Measurements from ENCODE around the gene TPI1.
"Not testable (repeated sequence)": the region's sequence is repeated elsewhere in the genome, so short reads cannot be mapped to it uniquely, and the experiment has no call there.

Gene TPI1

DNA sequence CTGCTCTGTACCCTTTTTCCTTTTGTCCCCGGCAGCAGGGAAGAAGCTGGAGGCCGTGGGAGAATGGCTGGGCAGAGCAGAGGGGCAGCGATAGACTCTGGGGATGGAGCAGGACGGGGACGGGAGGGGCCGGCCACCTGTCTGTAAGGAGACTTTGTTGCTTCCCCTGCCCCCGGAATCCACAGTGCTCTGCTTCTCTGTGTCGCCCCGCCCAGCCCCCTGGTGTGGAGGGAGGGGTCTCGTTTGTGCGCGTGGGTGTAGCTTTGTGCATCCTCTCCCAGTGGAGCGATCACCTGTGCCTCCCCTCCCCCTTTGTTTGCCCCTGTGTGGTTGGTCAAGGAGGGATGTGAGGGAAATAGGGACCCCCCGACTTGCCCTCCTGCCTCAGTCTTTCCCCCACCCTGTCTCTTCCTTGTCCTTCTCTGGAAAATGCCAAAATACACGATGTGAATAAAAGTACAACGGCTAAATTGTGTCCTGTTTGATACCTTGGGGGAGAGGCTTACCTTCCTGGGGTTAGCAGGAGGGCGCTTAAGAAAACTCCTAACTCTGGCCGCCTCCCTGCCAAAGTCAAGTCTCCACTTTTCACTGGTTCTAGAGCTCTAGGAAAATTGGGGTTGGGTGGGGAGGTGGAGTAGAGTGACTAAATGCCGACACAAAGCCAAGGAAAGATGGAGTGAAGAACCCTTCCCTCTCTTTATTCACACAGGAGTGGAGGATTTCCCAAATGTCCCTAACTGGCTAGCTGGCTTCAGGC lies 990 bp upstream of the TPI1 start:
- DNase-seq, result no peak

- DNase-seq, result peak in 16 of 56 donors; percentile 19 to 69 (median 52)
Measured at GRCh38 chr12:6866920-6867412, 365 bp upstream of the TPI1 start.

- DNase-seq, result peak in 15 of 56 donors; percentile 3 to 69 (median 35)
Measured at GRCh38 chr12:6868211-6869048, 1.1 kb downstream of the TPI1 start.

GRCh38 chr12:6869049-6870021 lies 2.0 kb downstream of the TPI1 start:
- DNase-seq, result peak in 51 of 56 donors; percentile 5 to 89 (median 51)

DNA sequence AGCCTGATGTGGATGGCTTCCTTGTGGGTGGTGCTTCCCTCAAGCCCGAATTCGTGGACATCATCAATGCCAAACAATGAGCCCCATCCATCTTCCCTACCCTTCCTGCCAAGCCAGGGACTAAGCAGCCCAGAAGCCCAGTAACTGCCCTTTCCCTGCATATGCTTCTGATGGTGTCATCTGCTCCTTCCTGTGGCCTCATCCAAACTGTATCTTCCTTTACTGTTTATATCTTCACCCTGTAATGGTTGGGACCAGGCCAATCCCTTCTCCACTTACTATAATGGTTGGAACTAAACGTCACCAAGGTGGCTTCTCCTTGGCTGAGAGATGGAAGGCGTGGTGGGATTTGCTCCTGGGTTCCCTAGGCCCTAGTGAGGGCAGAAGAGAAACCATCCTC lies 3.0 kb downstream of the TPI1 start:
- DNase-seq, result not testable (repeated sequence)

GRCh38 chr12:6871052-6871957 lies 4.0 kb downstream of the TPI1 start:
- no peak for DNase-seq

- DNase-seq, result peak in 54 of 56 donors; percentile 17 to 90 (median 64)
Measured at GRCh38 chr12:6872073-6873048, 5.0 kb downstream of the TPI1 start.

DNA sequence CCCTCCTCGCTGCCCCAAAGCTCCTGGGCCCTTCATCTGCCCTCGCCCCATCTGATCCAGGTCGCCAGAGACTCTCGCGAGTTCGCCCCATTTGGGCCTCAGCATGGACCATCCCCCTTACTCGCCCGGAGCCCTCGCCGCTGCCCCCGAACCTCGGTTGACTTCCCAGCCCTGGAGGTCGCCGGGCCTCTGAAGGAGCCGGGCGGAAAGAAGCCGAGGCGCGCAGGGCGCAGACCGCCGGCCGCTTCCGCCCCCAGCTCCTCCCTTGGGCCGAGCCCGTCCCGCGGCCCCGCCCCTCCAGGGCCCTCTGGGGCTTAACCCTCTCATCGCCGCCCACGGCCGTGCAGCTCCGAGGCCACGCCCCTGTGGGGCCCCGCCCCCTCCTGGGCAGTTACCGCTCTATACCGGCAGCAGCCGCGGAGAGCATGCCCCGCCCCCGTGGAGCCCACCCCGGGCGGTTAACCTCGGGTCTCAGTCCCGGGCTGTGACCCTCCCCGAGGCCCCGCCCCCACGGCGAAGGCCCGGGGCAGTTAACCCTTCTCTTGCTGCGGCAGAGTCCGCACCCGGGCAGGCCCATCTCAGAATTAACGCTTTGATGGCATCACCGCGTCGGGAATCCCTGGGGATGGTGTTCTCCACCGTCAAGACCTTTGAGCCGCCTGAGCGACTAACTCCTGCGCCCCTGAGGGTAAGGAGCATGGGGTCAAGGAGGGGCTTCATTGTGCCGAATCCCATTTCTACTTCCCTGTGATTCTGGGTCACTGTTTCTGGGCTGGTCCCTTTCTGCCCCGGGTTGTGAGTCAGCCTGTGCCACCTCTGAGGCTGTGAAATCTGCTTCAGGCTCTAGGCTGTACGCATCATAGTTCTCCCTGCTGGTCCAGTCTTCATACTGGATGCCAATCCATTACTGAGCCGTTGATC lies 6.0 kb downstream of the TPI1 start, which contains the start of gene SPSB2:
TSS of gene SPSB2 (minus strand) at position 210 of the 921 bp plus-strand sequence. CDS start 402 bp downstream, outside the sequence.
- DNase-seq, result peak; percentile 55 to 96 (median 88)

DNA sequence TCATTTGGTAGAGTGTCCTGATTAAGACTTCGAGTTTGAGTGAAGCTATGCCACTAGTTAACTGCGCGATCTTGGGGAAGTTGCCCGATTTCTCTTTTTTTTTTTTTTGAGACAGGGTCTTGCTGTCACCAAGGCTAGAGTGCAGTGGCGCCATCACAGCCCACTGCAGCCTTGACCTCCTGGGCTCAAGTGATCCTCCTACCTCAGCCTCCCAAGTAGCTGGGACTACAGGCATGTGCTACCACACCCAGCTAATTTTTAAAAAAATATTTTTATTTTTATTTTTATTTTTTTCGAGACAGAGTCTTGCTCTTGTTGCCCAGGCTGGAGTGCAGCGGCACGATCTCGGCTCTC lies 6.7 kb downstream of the TPI1 start:
- DNase-seq, result not testable (repeated sequence)

- DNase-seq, result not testable (repeated sequence)
Measured at GRCh38 chr12:6879824-6880223, 12.5 kb downstream of the TPI1 start.

DNA sequence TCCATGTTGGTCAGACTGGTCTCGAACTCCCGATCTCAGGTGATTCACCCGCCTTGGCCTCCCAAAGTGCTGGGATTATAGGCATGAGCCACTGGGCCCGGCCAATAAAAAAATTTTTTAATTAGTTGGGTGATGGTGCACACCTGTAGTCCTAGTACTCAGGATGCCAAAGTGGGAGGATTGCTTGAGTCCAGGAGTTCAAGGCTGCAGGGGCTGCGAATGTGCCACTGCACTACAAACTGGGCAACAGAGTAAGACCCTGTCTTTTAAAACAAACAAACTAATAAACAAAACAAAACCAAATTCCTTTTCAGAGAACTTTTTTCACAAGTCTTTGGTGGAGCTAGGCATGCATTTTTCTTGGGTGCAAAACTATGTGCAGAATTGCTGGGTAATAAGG lies 15.9 kb downstream of the TPI1 start:
- no peak for DNase-seq

DNA sequence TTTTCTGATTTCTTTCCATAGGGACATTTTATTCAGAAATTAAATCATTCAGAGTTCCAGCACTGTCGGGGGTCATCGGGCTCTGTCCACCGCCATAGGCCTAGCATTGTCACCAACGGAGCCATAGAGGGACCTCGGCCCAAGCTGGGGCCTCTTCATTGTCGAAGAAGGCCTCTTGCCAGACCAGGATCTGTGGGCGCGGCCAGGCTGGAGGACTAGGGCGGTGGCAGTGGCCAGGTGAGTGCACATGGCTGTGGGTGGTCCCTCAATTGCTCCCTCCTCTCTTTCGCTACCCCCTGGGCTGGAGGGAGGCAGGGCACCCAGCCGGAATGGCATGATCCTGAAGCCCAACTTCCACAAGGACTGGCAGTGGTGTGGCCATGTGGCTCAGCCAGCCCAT lies 16.4 kb downstream of the TPI1 start:
- no peak for DNase-seq

GRCh38 chr12:6884539-6884938 lies 17.2 kb downstream of the TPI1 start:
- no peak for DNase-seq

DNA sequence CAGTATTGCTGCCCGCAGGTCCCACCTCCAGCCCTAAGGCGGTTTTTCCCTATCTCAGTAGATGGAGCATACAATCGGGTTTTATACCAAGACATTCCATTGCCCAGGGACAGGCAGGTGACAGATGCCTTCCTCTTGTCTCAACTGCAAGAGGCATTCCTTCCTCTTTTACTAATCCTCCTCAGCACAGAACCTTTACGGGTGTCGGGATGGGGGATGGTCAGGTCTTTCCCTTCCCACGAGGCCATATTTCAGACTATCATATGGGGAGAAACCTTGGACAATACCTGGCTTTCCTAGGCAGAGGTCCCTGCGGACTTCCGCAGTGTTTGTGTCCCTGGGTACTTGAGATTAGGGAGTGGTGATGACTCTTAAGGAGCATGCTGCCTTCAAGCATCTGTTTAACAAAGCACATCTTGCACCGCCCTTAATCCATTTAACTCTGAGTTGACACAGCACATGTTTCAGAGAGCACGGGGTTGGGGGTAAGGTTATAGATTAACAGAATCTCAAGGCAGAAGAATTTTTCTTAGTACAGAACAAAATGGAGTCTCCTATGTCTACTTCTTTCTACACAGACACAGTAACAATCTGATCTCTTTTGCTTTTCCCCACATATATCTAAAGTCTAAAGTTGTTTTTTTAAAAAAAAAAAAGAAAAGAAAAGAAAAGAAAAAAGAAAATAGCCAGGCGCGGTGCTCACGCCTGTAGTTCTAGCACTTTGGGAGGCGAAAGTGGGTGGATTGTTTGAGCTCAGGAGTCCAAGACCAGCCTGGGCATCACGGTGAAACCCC lies 19.1 kb downstream of the TPI1 start:
- not testable (repeated sequence) for DNase-seq

DNA sequence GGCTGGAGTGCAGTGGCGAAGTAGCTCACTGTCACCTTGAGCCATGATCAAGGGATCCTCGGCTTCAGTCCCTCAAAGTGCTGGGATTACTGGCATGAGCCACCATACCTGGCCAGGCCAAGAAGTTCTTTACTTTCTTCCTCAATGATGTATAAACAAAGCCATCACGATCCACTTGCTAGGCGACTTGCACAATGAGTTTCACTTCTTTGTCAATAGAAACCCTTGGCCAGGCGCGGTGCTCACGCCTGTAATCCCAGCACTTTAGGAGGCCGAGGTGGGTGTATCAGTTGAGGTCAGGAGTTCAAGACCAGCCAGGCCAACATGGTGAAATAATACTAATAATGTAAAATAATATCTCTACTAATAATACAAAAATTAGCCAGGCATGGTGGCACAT lies 20.1 kb downstream of the TPI1 start:
- DNase-seq, result no peak

DNA sequence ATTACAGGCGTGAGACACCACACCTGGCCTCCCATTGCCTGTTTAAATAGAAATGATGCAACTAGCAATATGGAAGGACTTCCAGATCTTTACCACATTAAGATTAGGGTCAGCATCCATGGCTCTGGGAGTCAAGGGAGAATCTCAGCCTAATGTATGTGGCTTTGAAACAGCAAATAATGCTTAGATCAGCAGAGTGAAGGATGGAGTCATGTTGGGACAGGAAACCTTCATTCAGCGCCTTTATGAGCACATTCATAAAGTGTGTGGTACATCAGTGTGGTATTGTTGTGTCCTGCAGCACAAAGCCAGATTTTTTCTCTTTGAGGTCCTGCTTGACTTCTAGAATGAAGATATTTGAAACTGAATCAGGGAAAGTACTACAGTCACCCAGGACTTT lies 21.0 kb downstream of the TPI1 start:
- DNase-seq, result no peak

GRCh38 chr12:6888794-6889193 lies 21.5 kb downstream of the TPI1 start:
- not testable (repeated sequence) for DNase-seq
